ENCODE measurements around the gene EXT2. TPM values are rescaled to one million over a fixed set of nuclear protein-coding genes. Genes with fewer than 3 reads are reported as not detected.

The EXT2 gene
- total and polyA plus RNA-seq, 10 of the 15 experiments (the other 5 are each of a cell fraction or from before 2014, with no cell fraction given): 3.8 to 31.4 (median 17.9) TPM

GRCh38 chr11:44136176-44136945 lies 40.9 kb downstream of the EXT2 start:
- ATAC-seq (no peak), FAIRE-seq (no peak), DNase-seq (ENCODE audit: low read depth, low spot score) (no peak)
- H4K20me1 ChIP-seq (ENCODE audit: control insufficient read depth, insufficient read depth): no peaks in the 10 kb centered on the region
- ChIA-PET POLR2A (interaction anchor here (0.8 kb wide), 1 partner anchor 9 kb away, joined by 3 read pairs; no protein-coding TSS in a partner anchor), CTCF (interaction anchor here (1.0 to 2.1 kb wide), 9 partner anchors 10 to 133 kb away, joined by 3 to 7 read pairs (median 4); partner anchors contain the start of gene EXT2), RAD21 (ENCODE audit: unreplicated experiment) (interaction anchor here (0.5 kb wide), 1 partner anchor 148 kb away, joined by 4 read pairs; no protein-coding TSS in a partner anchor), SMC1A (ENCODE audit: uncharacterized antibody, unreplicated experiment) (interaction anchor here (1.0 to 2.0 kb wide), 2 partner anchors 16 to 135 kb away, joined by 3 to 7 read pairs; no protein-coding TSS in a partner anchor)
- WGBS (ENCODE audit: insufficient coverage, insufficient replicate concordance, low lambda C conversion rate, missing lambda C conversion rate): 92% methylated on average over 3 of the region's 3 CpGs
- no peak overlapping the region for H3K9ac ChIP-seq (ENCODE audit: control insufficient read depth, insufficient read depth, low read length)
- no peaks in the 10 kb centered on the region for H3K36me3 ChIP-seq (ENCODE audit: control insufficient read depth in 2 of 2, insufficient read depth in 2 of 2, low read length in 1 of 2)
- H3K4me3 ChIP-seq: no peak overlapping the region
- intact Hi-C loops (cut with micrococcal nuclease; ENCODE audit: unreplicated experiment) (no loop called here), in situ Hi-C loops (cut with MboI) (no loop called here)
- H3K4me1 ChIP-seq (ENCODE audit: control insufficient read depth, insufficient read depth, low read length): no peaks in the 10 kb centered on the region
- H3K9me3 ChIP-seq (replicated peaks; ENCODE audit: control insufficient read depth, insufficient read depth, low read length): no peaks in the 10 kb centered on the region
- H3K79me2 ChIP-seq (ENCODE audit: control insufficient read depth, insufficient read depth, low read length): no peaks in the 10 kb centered on the region
- no peak overlapping the region for H3K4me2 ChIP-seq (ENCODE audit: control insufficient read depth, insufficient read depth)
- TF ChIP-seq ZNF592 (IDR thresholded peaks at IDR 0.05) (no peak), CHD2 (IDR thresholded peaks at IDR 0.05; ENCODE audit: borderline replicate concordance, low read depth, low read length) (no peak), ZSCAN29 (IDR thresholded peaks at IDR 0.05) (no peak), EED (IDR thresholded peaks at IDR 0.05; ENCODE audit: low read depth) (no peak), ZBTB40 (IDR thresholded peaks at IDR 0.05; ENCODE audit: borderline replicate concordance) (no peak), CEBPZ (IDR thresholded peaks at IDR 0.05; ENCODE audit: low read depth, low read length) (no peak), E2F4 (IDR thresholded peaks at IDR 0.05; ENCODE audit: low read depth, low read length) (no peak), EZH2 (IDR thresholded peaks at IDR 0.05; ENCODE audit: borderline replicate concordance, control insufficient read depth, low read depth, low read length) (no peak)
- H3K27ac ChIP-seq (ENCODE audit: control insufficient read depth, insufficient read depth): no peak overlapping the region
- no peak overlapping the region for H2AFZ ChIP-seq (ENCODE audit: control insufficient read depth, low read depth, low read length)
- no TSS peak for BruUV-seq (replicated peaks)
- H3K27me3 ChIP-seq (replicated peaks in 1 of 2; ENCODE audit: control insufficient read depth in 2 of 2, insufficient read depth in 2 of 2, low read length in 1 of 2): no peaks in the 10 kb centered on the region

All from GM12878 (cell line).